Stimulated activated CD4-positive, alpha-beta T cell treated with anti-CD3 and anti-CD28 coated beads, Interleukin-1b, Interleukin-23, amount 100 ng/mL, for 4 hours (primary cell): Measurements from ENCODE around the gene SH3GL2.

ENCODE experiments used
- DNase-seq, 2 donors: peaks; one replicate each; pipeline ENCODE4 v3.0.0-alpha.2; 2020; ENCODE audit warnings: low read depth in 2 of 2

The SH3GL2 gene

GRCh38 chr9:17658237-17658636 lies 79.4 kb downstream of the SH3GL2 start:
- DNase-seq = no peak

GRCh38 chr9:17660158-17660557 lies 81.3 kb downstream of the SH3GL2 start:
- no peak for DNase-seq

- DNase-seq = no peak
Observed at GRCh38 chr9:17665450-17665849, 86.6 kb downstream of the SH3GL2 start.

GRCh38 chr9:17669206-17669605 lies 90.3 kb downstream of the SH3GL2 start:
- DNase-seq = no peak

- DNase-seq = no peak
Observed at GRCh38 chr9:17682684-17683083, 103.8 kb downstream of the SH3GL2 start.

- no peak for DNase-seq
Observed at GRCh38 chr9:17688834-17689233, 110.0 kb downstream of the SH3GL2 start.

GRCh38 chr9:17694336-17694735 lies 115.5 kb downstream of the SH3GL2 start:
- DNase-seq = no peak

GRCh38 chr9:17695482-17695881 lies 116.6 kb downstream of the SH3GL2 start:
- DNase-seq = no peak

GRCh38 chr9:17699615-17700330 lies 120.9 kb downstream of the SH3GL2 start:
- DNase-seq = no peak

GRCh38 chr9:17706347-17706746 lies 127.5 kb downstream of the SH3GL2 start:
- DNase-seq = no peak

GRCh38 chr9:17719053-17719452 lies 140.2 kb downstream of the SH3GL2 start:
- DNase-seq = no peak

GRCh38 chr9:17721954-17722353 lies 143.1 kb downstream of the SH3GL2 start:
- no peak for DNase-seq

- no peak for DNase-seq
Observed at GRCh38 chr9:17723656-17724055, 144.8 kb downstream of the SH3GL2 start.

GRCh38 chr9:17725399-17726010 lies 146.6 kb downstream of the SH3GL2 start:
- no peak for DNase-seq

GRCh38 chr9:17726298-17726697 lies 147.4 kb downstream of the SH3GL2 start:
- DNase-seq = no peak

- no peak for DNase-seq
Observed at GRCh38 chr9:17730899-17731298, 152.0 kb downstream of the SH3GL2 start.

- DNase-seq = no peak
Observed at GRCh38 chr9:17731308-17731707, 152.4 kb downstream of the SH3GL2 start.

GRCh38 chr9:17734674-17735073 lies 155.8 kb downstream of the SH3GL2 start:
- no peak for DNase-seq

GRCh38 chr9:17735859-17736258 lies 157.0 kb downstream of the SH3GL2 start:
- DNase-seq = no peak

- DNase-seq = no peak
Observed at GRCh38 chr9:17739022-17739421, 160.2 kb downstream of the SH3GL2 start.

- DNase-seq = no peak
Observed at GRCh38 chr9:17739736-17740135, 160.9 kb downstream of the SH3GL2 start.

- DNase-seq = no peak
Observed at GRCh38 chr9:17742067-17742466, 163.2 kb downstream of the SH3GL2 start.

- no peak for DNase-seq
Observed at GRCh38 chr9:17744786-17745185, 165.9 kb downstream of the SH3GL2 start.

GRCh38 chr9:17750269-17750668 lies 171.4 kb downstream of the SH3GL2 start:
- no peak for DNase-seq
